Naive thymus-derived CD4-positive, alpha-beta T cell (primary cell): ENCODE results near the gene ARID3C. TPM values are rescaled to one million over a fixed set of nuclear protein-coding genes. Genes with fewer than 3 reads are reported as not detected.

Experiments
- ATAC-seq: fragments of 150-1000 bp; cut with Tn5 transposase; 2 replicates; pipeline ENCODE4 v1.10.0; 2021; ENCODE audit warnings: mild to moderate bottlenecking, moderate library complexity
- CTCF ChIA-PET: fragments of 350-600 bp; sonication (Branson Sonifier 250); formaldehyde crosslinking; loops from one replicate; lab custom pipeline; 2021; ENCODE audit warnings: antibody characterized with exemption; lab: Charles Lee
- POLR2A ChIA-PET: fragments of 350-600 bp; sonication (Branson Sonifier 250); formaldehyde crosslinking; loops from one replicate; lab custom pipeline; 2021; ENCODE audit warnings: antibody characterized with exemption, inconsistent platforms; lab: Charles Lee
- DNase-seq, 9 donors: peaks; one replicate each; pipeline versions ENCODE4 v3.0.0 to v3.0.0-alpha.2; 2020 to 2022; ENCODE audit warnings: mixed read lengths in 1 of 9
- H3K27ac ChIP-seq: one replicate; pipeline ENCODE4 v1.7.0; 2013; ENCODE audit warnings: mild to moderate bottlenecking, low read depth, low read length, moderate library complexity
- H3K27me3 ChIP-seq, 2 donors: one replicate each; pipeline ENCODE4 v1.7.0; 2013; ENCODE audit warnings: low read length in 2 of 2, mild to moderate bottlenecking in 2 of 2, moderate library complexity in 2 of 2; ENCODE audit not compliant: control insufficient read depth in 2 of 2, insufficient read depth in 2 of 2
- H3K36me3 ChIP-seq, 3 experiments: 1 replicate in 2 of 3; 2 replicates in 1 of 3; pipeline ENCODE4 v1.7.0; 2013; ENCODE audit warnings: low read length in 3 of 3, mild to moderate bottlenecking in 3 of 3, moderate library complexity in 1 of 3; ENCODE audit not compliant: insufficient read depth in 3 of 3, control insufficient read depth in 2 of 3
- H3K4me1 ChIP-seq, 2 donors: one replicate each; pipeline ENCODE4 v1.7.0; 2013; ENCODE audit warnings: low read length in 2 of 2, mild to moderate bottlenecking in 2 of 2, moderate library complexity in 1 of 2; ENCODE audit not compliant: control insufficient read depth in 2 of 2, insufficient read depth in 2 of 2
- H3K4me3 ChIP-seq: 2 replicates; pipeline ENCODE4 v1.7.0; 2013; ENCODE audit warnings: mild to moderate bottlenecking, low read length
- H3K9me3 ChIP-seq, 3 experiments: 1 replicate in 2 of 3; 2 replicates in 1 of 3; pipeline ENCODE4 v1.7.0; 2013; ENCODE audit warnings: low read length in 3 of 3; ENCODE audit not compliant: control insufficient read depth in 2 of 3
- H3K27ac Mint-ChIP-seq, 9 donors: one replicate each; pipeline ENCODE4 v1.8.0; 2020 to 2022; ENCODE audit warnings: mixed read lengths in 9 of 9, mild to moderate bottlenecking in 8 of 9, moderate library complexity in 5 of 9, inconsistent platforms in 2 of 9
- H3K27me3 Mint-ChIP-seq, 5 donors: one replicate each; pipeline ENCODE4 v1.8.0; 2021 to 2022; ENCODE audit warnings: mixed read lengths in 5 of 5, mild to moderate bottlenecking in 1 of 5
- H3K36me3 Mint-ChIP-seq, 5 donors: one replicate each; pipeline ENCODE4 v1.8.0; 2020 to 2022; ENCODE audit warnings: mixed read lengths in 5 of 5, mild to moderate bottlenecking in 3 of 5, inconsistent platforms in 1 of 5
- H3K4me1 Mint-ChIP-seq, 7 donors: one replicate each; pipeline ENCODE4 v1.8.0; 2020 to 2022; ENCODE audit warnings: mixed read lengths in 7 of 7, mild to moderate bottlenecking in 3 of 7, inconsistent platforms in 1 of 7
- H3K4me3 Mint-ChIP-seq, 10 donors: one replicate each; pipeline ENCODE4 v1.8.0; 2020 to 2022; ENCODE audit warnings: mild to moderate bottlenecking in 10 of 10, mixed read lengths in 10 of 10, moderate library complexity in 6 of 10, inconsistent platforms in 2 of 10
- H3K9me3 Mint-ChIP-seq, 11 donors: one replicate each; pipeline ENCODE4 v1.8.0; 2020 to 2022; ENCODE audit warnings: mixed read lengths in 11 of 11, mild to moderate bottlenecking in 4 of 11, inconsistent platforms in 1 of 11, moderate library complexity in 1 of 11
- intact Hi-C, 2 donors: fragments of 100-400 bp; cut with micrococcal nuclease; formaldehyde crosslinking; loops; one replicate each; pipeline ENCODE4 v1.15.1; 2023
- polyA plus RNA-seq, 2 donors: library from polyadenylated mRNA; unstranded; fragments of 300-500 nt; fragmentation: Illumina TruSeq; gene quantifications; one replicate each; pipeline ENCODE4 v1.2.3, GENCODE V29; 2021
- total RNA-seq, 6 experiments: library from RNA in 5 of 6; stranded (reverse) in 5 of 6; gene quantifications; 1 replicate in 5 of 6; 2 replicates in 1 of 6; pipeline ENCODE4 v1.2.3 and lab custom pipeline; 2021 to 2026

ARID3C gene
- total and polyA plus RNA-seq, 7 experiments from 2014 or later = 0.27 to 0.36 TPM; not detected in 5

GRCh38 chr9:34577400-34578240, 51.2 kb downstream of the ARID3C start:
- Histone ChIP-seq H3K4me1 (peaks cover 0 to 5% of the 10 kb centered on the region in 2 donors), H3K27ac (no peak overlapping the region), H3K27me3 (peaks cover 0 to 15% of the 10 kb centered on the region in 2 donors), H3K36me3 (no peaks in the 10 kb centered on the region), H3K9me3 (no peaks in the 10 kb centered on the region), H3K4me3 (no peak overlapping the region)
- H3K27me3 Mint-ChIP-seq = peaks cover 54 to 69% (median 64%) of the 10 kb centered on the region in 5 donors
- no peak overlapping the region for H3K27ac Mint-ChIP-seq
- H3K36me3 Mint-ChIP-seq = no peaks in the 10 kb centered on the region
- CTCF ChIA-PET = no interaction called here
- H3K4me3 Mint-ChIP-seq = peak overlapping the region; percentile 39 to 80 (median 60)
- POLR2A ChIA-PET = no interaction called here
- DNase-seq = no peak
- peaks cover 0 to 2% (median 0%) of the 10 kb centered on the region in 11 donors for H3K9me3 Mint-ChIP-seq
- ATAC-seq = no peak
- peaks cover 0 to 18% (median 12%) of the 10 kb centered on the region in 7 donors for H3K4me1 Mint-ChIP-seq
- intact Hi-C loops = no loop called here

- Histone ChIP-seq H3K4me1 (peaks cover 0 to 5% of the 10 kb centered on the region in 2 donors), H3K27ac (no peak overlapping the region), H3K27me3 (peaks cover 0 to 15% of the 10 kb centered on the region in 2 donors), H3K36me3 (no peaks in the 10 kb centered on the region), H3K4me3 (no peak overlapping the region), H3K9me3 (no peaks in the 10 kb centered on the region)
- Mint-ChIP-seq H3K9me3 (peaks cover 0 to 2% (median 0%) of the 10 kb centered on the region in 11 donors), H3K4me1 (peaks cover 0 to 18% (median 12%) of the 10 kb centered on the region in 7 donors), H3K36me3 (no peaks in the 10 kb centered on the region), H3K27ac (no peak overlapping the region), H3K27me3 (peaks cover 54 to 64% (median 63%) of the 10 kb centered on the region in 5 donors), H3K4me3 (peak overlapping the region in 8 of 10 donors; percentile 42 to 80 (median 64))
- no peak for DNase-seq
- ATAC-seq = no peak
- intact Hi-C loops = no loop called here
- CTCF ChIA-PET = no interaction called here
- POLR2A ChIA-PET = no interaction called here
These were observed 52.1 kb downstream of the ARID3C start for GRCh38 chr9:34576597-34577399.

GRCh38 chr9:34575862-34576596, 52.8 kb downstream of the ARID3C start:
- peaks cover 0 to 18% (median 12%) of the 10 kb centered on the region in 7 donors for H3K4me1 Mint-ChIP-seq
- DNase-seq (no peak), ATAC-seq (no peak)
- no peaks in the 10 kb centered on the region for H3K9me3 ChIP-seq
- no peak overlapping the region for H3K27ac ChIP-seq
- H3K4me3 Mint-ChIP-seq = peak overlapping the region in 1 of 10 donors; percentile 7
- H3K36me3 ChIP-seq = no peaks in the 10 kb centered on the region
- peaks cover 0 to 15% of the 10 kb centered on the region in 2 donors for H3K27me3 ChIP-seq
- ChIA-PET CTCF (no interaction called here), POLR2A (no interaction called here)
- no peak overlapping the region for H3K27ac Mint-ChIP-seq
- peaks cover 47 to 60% (median 57%) of the 10 kb centered on the region in 5 donors for H3K27me3 Mint-ChIP-seq
- no peak overlapping the region for H3K4me3 ChIP-seq
- H3K4me1 ChIP-seq = peaks cover 0 to 5% of the 10 kb centered on the region in 2 donors
- intact Hi-C loops = no loop called here
- H3K36me3 Mint-ChIP-seq = no peaks in the 10 kb centered on the region
- H3K9me3 Mint-ChIP-seq = peaks cover 0 to 2% (median 0%) of the 10 kb centered on the region in 11 donors

- Histone ChIP-seq H3K4me3 (no peak overlapping the region), H3K27me3 (peaks cover 0 to 15% of the 10 kb centered on the region in 2 donors), H3K27ac (no peak overlapping the region), H3K4me1 (peaks cover 0 to 5% of the 10 kb centered on the region in 2 donors), H3K36me3 (no peaks in the 10 kb centered on the region), H3K9me3 (no peaks in the 10 kb centered on the region)
- intact Hi-C loops = no loop called here
- no peak overlapping the region for H3K27ac Mint-ChIP-seq
- peaks cover 0 to 2% (median 0%) of the 10 kb centered on the region in 11 donors for H3K9me3 Mint-ChIP-seq
- no peaks in the 10 kb centered on the region for H3K36me3 Mint-ChIP-seq
- ChIA-PET POLR2A (no interaction called here), CTCF (no interaction called here)
- no peak overlapping the region for H3K4me3 Mint-ChIP-seq
- DNase-seq (no peak), ATAC-seq (no peak)
- H3K4me1 Mint-ChIP-seq = peaks cover 0 to 18% (median 12%) of the 10 kb centered on the region in 7 donors
- peaks cover 40 to 52% (median 51%) of the 10 kb centered on the region in 5 donors for H3K27me3 Mint-ChIP-seq
These were observed 53.6 kb downstream of the ARID3C start for GRCh38 chr9:34575241-34575640.

GRCh38 chr9:34574571-34574970, 54.3 kb downstream of the ARID3C start:
- no peak overlapping the region for H3K4me3 ChIP-seq
- H3K4me1 ChIP-seq = peaks cover 0 to 5% of the 10 kb centered on the region in 2 donors
- ChIA-PET CTCF (interaction anchor here (0.6 kb wide), 1 partner anchor 111 kb away, joined by 3 read pairs; no protein-coding TSS in a partner anchor), POLR2A (no interaction called here)
- H3K27me3 ChIP-seq = peaks cover 0 to 11% of the 10 kb centered on the region in 2 donors
- no peaks in the 10 kb centered on the region for H3K36me3 ChIP-seq
- no peak for ATAC-seq
- no peak for DNase-seq
- Mint-ChIP-seq H3K4me1 (peaks cover 0 to 18% (median 12%) of the 10 kb centered on the region in 7 donors), H3K36me3 (no peaks in the 10 kb centered on the region), H3K9me3 (no peaks in the 10 kb centered on the region), H3K27me3 (peaks cover 33 to 50% (median 45%) of the 10 kb centered on the region in 5 donors), H3K4me3 (no peak overlapping the region), H3K27ac (no peak overlapping the region)
- H3K9me3 ChIP-seq = no peaks in the 10 kb centered on the region
- no peak overlapping the region for H3K27ac ChIP-seq
- intact Hi-C loops = no loop called here
